OCI-LY1 (cell line): ENCODE results near the gene CPXM1.

ENCODE experiments used
- H2AFZ ChIP-seq: fragments of 200-600 bp; sonication (generic), shearing (Covaris generic); 2 replicates; pipeline ENCODE4 v1.6.0; 2014; ENCODE audit warnings: antibody characterized with exemption, mild to moderate bottlenecking, low read length
- H3F3A ChIP-seq: fragments of 200-600 bp; sonication (generic), shearing (Covaris generic); 2 replicates; pipeline ENCODE4 v1.6.0; 2014; ENCODE audit warnings: mild to moderate bottlenecking, antibody characterized with exemption, low read length, moderate library complexity; ENCODE audit not compliant: insufficient read depth
- H3K27ac ChIP-seq: fragments of 200-600 bp; sonication (generic); 2 replicates; pipeline ENCODE4 v1.5.1; 2014; ENCODE audit warnings: low read length, mixed run types, mild to moderate bottlenecking, low read depth; ENCODE audit not compliant: poor library complexity, severe bottlenecking
- H3K27me3 ChIP-seq: fragments of 200-600 bp; sonication (generic); 2 replicates; pipeline ENCODE4 v1.6.0; 2014; ENCODE audit warnings: antibody characterized with exemption, mild to moderate bottlenecking, low read length, moderate library complexity; ENCODE audit not compliant: insufficient read depth
- H3K36me3 ChIP-seq: fragments of 200-600 bp; sonication (generic); 2 replicates; pipeline ENCODE4 v1.6.1; 2014; ENCODE audit warnings: mild to moderate bottlenecking, antibody characterized with exemption, low read length, moderate library complexity, mixed read lengths; ENCODE audit not compliant: insufficient read depth
- H3K4me1 ChIP-seq: fragments of 200-600 bp; sonication (generic); 2 replicates; pipeline ENCODE4 v1.5.1; 2014; ENCODE audit warnings: mild to moderate bottlenecking, low read length, moderate library complexity; ENCODE audit not compliant: insufficient read depth, severe bottlenecking
- H3K4me2 ChIP-seq: fragments of 200-600 bp; sonication (generic), shearing (Covaris generic); 2 replicates; pipeline ENCODE4 v1.6.1; 2014; ENCODE audit warnings: low read length
- H3K4me3 ChIP-seq: fragments of 200-600 bp; sonication (generic); 2 replicates; pipeline ENCODE4 v1.5.1; 2014; ENCODE audit warnings: low read length, low read depth, mild to moderate bottlenecking, mixed read lengths; ENCODE audit not compliant: poor library complexity, severe bottlenecking
- H3K79me2 ChIP-seq: fragments of 200-600 bp; shearing (Covaris generic); 2 replicates; pipeline ENCODE4 v1.6.1; 2016; ENCODE audit warnings: mixed run types, low read length, mixed read lengths; ENCODE audit not compliant: insufficient read depth
- H3K9ac ChIP-seq: fragments of 200-600 bp; sonication (generic), shearing (Covaris generic); 2 replicates; pipeline ENCODE4 v1.6.1; 2014; ENCODE audit warnings: mild to moderate bottlenecking, low read length, mixed read lengths
- H3K9me2 ChIP-seq: fragments of 200-600 bp; sonication (generic), shearing (Covaris generic); 2 replicates; pipeline ENCODE4 v1.6.1; 2014; ENCODE audit warnings: low read depth, mild to moderate bottlenecking, low read length, mixed read lengths
- H3K9me3 ChIP-seq: fragments of 200-600 bp; shearing (Covaris generic); 2 replicates; pipeline ENCODE4 v1.6.1; 2014; ENCODE audit warnings: low read length, mixed read lengths
- H4K20me1 ChIP-seq: fragments of 200-600 bp; sonication (generic), shearing (Covaris generic); 2 replicates; pipeline ENCODE4 v1.6.0; 2016; ENCODE audit warnings: mild to moderate bottlenecking, low read length; ENCODE audit not compliant: insufficient read depth
- CTCF ChIP-seq: fragments of 200-600 bp; sonication (generic), shearing (Covaris generic); IDR thresholded peaks from 2 replicates; pipeline ENCODE4 v1.5.1; 2017; ENCODE audit warnings: mild to moderate bottlenecking, antibody characterized with exemption, low read length, moderate library complexity, mixed read lengths
- EZH2 ChIP-seq: fragments of 200-600 bp; sonication (generic), shearing (Covaris generic); IDR thresholded peaks from 2 replicates; pipeline ENCODE4 v1.8.0; 2017; ENCODE audit warnings: borderline replicate concordance, mixed run types, mild to moderate bottlenecking, antibody characterized with exemption, low read length, moderate library complexity, mixed read lengths

CPXM1 gene

DNA sequence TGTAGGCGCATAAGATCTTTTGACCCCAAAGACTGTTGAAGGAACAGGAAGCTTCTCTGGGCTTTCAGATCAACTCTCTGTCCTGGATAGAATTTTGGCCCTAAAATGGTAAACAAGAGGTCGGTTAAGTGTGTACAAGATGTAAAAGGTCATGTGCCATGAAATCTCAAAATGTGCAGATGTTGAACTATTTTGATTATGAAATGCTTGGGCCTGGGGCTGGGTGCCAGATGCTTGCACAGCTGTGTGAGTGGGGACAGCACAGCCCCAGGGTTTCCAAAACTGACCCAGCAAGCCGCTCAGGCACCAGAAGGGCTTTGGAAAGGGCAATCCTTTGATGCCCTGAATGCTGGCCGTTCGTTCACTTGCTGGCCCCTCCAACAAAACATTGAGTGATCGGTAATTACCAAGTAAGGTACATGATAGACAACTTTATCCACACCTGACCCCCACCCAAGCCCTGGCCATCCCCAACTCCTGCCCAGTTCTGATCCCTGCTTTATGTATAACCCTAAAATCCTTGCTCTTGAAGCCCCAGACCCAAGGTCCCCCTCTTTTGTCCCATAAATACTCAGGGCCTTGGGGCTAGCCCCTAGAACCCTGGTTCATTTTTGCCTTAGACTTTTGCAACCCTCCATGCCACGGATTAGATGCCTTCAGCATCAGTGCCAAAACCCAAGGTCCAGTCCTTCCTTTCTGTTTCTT lies 17.6 kb upstream of the CPXM1 start:
- H3K79me2 ChIP-seq, result no peaks in the 10 kb centered on the region
- no peaks in the 10 kb centered on the region for H3K9me3 ChIP-seq
- H3K4me3 ChIP-seq, result no peak overlapping the region
- no peaks in the 10 kb centered on the region for H3F3A ChIP-seq
- no peak overlapping the region for H3K4me2 ChIP-seq
- TF ChIP-seq EZH2 (no peak), CTCF (no peak)
- no peaks in the 10 kb centered on the region for H3K4me1 ChIP-seq
- H3K9ac ChIP-seq, result no peak overlapping the region
- H4K20me1 ChIP-seq, result no peaks in the 10 kb centered on the region
- H3K27me3 ChIP-seq, result 0 out of 2 replicates have a peak, but pooled peaks cover 4% of the 10 kb centered on the region
- H2AFZ ChIP-seq, result no peak overlapping the region
- no peaks in the 10 kb centered on the region for H3K9me2 ChIP-seq
- H3K36me3 ChIP-seq, result no peaks in the 10 kb centered on the region
- no peak overlapping the region for H3K27ac ChIP-seq

DNA sequence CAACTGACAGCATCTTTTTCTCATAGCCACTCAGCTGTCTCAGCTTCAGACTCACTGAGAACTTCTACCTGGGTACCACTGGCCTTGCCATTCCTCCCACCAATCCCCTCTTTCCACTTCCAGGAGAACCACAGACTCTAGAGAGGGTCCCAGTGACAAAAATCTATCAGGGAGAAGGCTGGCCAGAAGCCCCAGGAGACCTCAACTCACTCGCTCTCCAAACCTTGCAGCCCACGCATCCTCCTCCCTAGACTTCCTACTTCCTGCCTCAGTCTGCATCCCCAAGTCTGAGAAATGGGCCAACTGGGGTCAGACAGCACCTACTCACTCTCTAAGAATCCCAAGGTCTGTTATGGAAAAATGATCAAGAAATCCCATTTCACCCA lies 16.9 kb upstream of the CPXM1 start:
- Histone ChIP-seq H4K20me1 (no peaks in the 10 kb centered on the region), H3K4me1 (no peaks in the 10 kb centered on the region), H3K27me3 (0 out of 2 replicates have a peak, but pooled peaks cover 4% of the 10 kb centered on the region)

GRCh38 chr20:2816583-2817340 lies 16.3 kb upstream of the CPXM1 start:
- Histone ChIP-seq H3K9me3 (no peaks in the 10 kb centered on the region), H3K79me2 (no peaks in the 10 kb centered on the region), H2AFZ (no peak overlapping the region), H3K4me3 (no peak overlapping the region), H3K27ac (no peak overlapping the region), H3K9ac (no peak overlapping the region), H3K27me3 (0 out of 2 replicates have a peak, but pooled peaks cover 4% of the 10 kb centered on the region), H4K20me1 (no peaks in the 10 kb centered on the region), H3K4me1 (no peaks in the 10 kb centered on the region), H3K36me3 (no peaks in the 10 kb centered on the region), H3F3A (no peaks in the 10 kb centered on the region), H3K4me2 (no peak overlapping the region), H3K9me2 (no peaks in the 10 kb centered on the region)
- peak; percentile 51 for TF ChIP-seq CTCF
- TF ChIP-seq EZH2, result no peak

More for the DNA sequence above, 16.9 kb upstream of the CPXM1 start:
- no peak overlapping the region for H3K4me2 ChIP-seq
- H3K9me2 ChIP-seq, result no peaks in the 10 kb centered on the region
- H3K9ac ChIP-seq, result no peak overlapping the region
- no peaks in the 10 kb centered on the region for H3K9me3 ChIP-seq
- no peaks in the 10 kb centered on the region for H3F3A ChIP-seq
- H3K4me3 ChIP-seq, result no peak overlapping the region
- H3K79me2 ChIP-seq, result no peaks in the 10 kb centered on the region
- no peak overlapping the region for H3K27ac ChIP-seq
- TF ChIP-seq CTCF (no peak), EZH2 (no peak)
- no peaks in the 10 kb centered on the region for H3K36me3 ChIP-seq
- H2AFZ ChIP-seq, result no peak overlapping the region
